ENCODE measurements around the gene CCR8.
"Not testable (repeated sequence)": the region's sequence is repeated elsewhere in the genome, so short reads cannot be mapped to it uniquely, and the experiment has no call there.

The CCR8 gene

DNA sequence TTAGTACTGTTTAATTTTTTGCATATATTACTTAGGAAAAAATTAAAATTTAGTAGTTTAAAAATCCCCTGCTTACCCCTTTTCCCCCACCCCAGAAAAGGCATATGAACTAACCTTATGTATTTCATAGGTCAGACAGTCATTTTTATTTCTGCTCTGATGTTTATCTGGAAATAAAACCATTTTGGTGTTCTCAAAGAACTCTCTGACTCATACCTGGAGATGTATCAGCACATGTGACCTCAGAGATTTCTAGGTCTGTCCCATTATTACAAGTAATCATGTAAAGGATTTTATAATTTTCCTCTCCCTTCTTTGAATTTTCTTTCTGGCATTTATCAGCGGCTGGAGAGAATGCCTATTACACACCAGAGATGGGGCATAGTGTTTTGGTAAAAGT is 14.1 kb upstream of the CCR8 start:
- DNase-seq: no peak

GRCh38 chr3:39317571-39318169 is 11.8 kb upstream of the CCR8 start:
- DNase-seq: no peak

DNA sequence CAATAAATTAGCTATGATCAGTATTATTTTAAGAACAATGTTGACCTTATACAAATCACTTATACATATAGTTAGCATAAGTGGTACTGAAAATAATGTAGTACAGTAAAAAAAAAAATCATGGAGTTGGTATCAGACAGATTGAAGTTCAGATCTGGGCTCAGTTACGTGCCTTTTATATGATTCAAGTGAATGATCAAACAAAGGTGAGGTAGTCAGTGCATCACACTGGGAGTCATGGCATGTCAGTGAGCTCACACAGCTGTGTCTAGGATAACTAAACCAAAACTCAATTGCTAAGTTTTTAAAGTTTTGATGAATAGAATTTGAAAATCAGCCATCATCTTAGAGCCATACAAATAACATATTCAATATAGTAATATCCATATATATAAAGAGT is 11.2 kb upstream of the CCR8 start:
- no peak for DNase-seq

DNA sequence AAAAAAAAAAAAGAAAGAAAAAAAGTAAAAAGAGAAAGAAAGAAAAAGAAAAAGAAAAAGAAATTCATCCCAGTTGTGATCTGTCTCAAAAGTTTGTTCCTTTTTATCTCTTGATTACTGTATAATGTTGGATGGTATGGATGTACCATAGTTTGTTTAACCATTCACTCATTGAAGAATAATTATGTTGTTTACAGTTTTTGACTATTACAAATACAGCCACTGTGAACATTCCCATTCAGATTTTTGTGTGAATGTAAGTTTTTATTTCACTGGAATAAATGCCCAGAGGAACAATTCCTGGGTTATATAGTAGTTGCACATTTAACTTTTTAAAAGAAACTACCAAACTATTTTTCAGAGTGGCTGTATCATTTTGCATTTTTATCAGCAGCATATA is 10.3 kb upstream of the CCR8 start:
- DNase-seq: no peak

GRCh38 chr3:39321574-39321983 is 7.9 kb upstream of the CCR8 start:
- not testable (repeated sequence) for DNase-seq

GRCh38 chr3:39322209-39322715 is 7.2 kb upstream of the CCR8 start:
- DNase-seq: not testable (repeated sequence)

DNA sequence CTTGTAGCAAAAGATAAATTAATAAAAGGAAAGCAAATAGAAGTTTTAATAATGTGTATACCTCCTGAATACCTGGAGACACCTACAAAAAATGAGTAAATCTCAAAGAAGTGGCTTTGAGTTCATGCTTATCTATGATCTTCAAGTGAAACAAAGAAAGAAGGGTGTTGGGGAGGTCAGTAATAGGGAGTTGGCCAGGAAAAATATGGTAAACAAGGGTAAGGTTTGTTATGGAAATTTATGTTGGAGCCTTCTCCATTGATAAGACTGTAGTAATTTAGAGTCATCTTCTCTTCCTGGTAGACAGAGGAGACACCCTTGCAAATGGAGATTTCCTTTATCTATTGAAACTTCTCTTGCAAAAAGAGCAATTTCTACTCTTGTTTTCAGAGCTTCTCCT is 6.6 kb upstream of the CCR8 start:
- no peak for DNase-seq

- DNase-seq: no peak
Measured at GRCh38 chr3:39323494-39323893, 6.0 kb upstream of the CCR8 start.

DNA sequence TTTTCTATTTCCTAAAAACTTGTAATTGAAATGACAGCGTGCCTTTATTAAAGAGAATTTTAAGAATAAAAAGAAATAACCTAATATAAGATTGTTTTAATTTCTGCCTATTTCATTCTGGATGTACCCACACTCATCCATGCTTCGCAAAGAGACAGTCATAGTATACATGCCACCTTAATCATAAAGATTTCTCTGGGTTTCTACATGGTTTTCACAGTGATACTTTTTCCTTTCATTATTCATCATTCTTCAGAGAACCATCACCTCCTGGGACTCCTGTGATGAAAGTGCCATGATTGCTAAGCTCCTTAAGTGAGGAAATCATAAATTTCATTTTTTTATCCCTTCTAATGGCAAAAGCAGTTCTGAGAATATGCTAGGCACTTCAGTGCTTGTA is 4.3 kb upstream of the CCR8 start:
- DNase-seq: no peak

GRCh38 chr3:39327053-39327745 is 2.3 kb upstream of the CCR8 start:
- DNase-seq: no peak

- DNase-seq: no peak
Measured at GRCh38 chr3:39327746-39328349, 1.7 kb upstream of the CCR8 start.

- no peak for DNase-seq
Measured at GRCh38 chr3:39330824-39331223, 1.3 kb downstream of the CCR8 start.

DNA sequence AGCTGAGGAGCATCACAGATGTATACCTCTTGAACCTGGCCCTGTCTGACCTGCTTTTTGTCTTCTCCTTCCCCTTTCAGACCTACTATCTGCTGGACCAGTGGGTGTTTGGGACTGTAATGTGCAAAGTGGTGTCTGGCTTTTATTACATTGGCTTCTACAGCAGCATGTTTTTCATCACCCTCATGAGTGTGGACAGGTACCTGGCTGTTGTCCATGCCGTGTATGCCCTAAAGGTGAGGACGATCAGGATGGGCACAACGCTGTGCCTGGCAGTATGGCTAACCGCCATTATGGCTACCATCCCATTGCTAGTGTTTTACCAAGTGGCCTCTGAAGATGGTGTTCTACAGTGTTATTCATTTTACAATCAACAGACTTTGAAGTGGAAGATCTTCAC is 3.0 kb downstream of the CCR8 start:
- no peak for DNase-seq

DNA sequence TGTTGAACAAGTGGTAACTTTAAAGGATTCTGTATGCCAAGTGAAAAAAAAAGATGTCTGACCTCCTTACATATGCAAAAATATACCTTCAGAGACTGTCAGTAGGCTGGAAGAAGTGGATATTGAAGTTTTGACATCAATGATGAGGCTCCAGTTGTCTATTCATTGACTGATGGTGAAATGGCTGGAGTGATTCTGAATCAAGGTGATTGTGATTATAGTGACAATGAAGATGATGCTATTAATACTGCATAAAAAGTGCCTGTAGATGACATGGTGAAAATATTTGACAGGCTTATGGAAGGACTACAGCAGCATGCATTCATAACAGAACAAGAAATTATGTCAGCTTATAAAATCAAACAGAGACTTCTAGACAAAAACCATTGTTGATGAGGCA is 4.1 kb downstream of the CCR8 start:
- no peak for DNase-seq

- DNase-seq: no peak
Measured at GRCh38 chr3:39334205-39334604, 4.7 kb downstream of the CCR8 start.

GRCh38 chr3:39338201-39338600 is 8.7 kb downstream of the CCR8 start:
- no peak for DNase-seq

- no peak for DNase-seq
Measured at GRCh38 chr3:39339086-39339485, 9.6 kb downstream of the CCR8 start.

DNA sequence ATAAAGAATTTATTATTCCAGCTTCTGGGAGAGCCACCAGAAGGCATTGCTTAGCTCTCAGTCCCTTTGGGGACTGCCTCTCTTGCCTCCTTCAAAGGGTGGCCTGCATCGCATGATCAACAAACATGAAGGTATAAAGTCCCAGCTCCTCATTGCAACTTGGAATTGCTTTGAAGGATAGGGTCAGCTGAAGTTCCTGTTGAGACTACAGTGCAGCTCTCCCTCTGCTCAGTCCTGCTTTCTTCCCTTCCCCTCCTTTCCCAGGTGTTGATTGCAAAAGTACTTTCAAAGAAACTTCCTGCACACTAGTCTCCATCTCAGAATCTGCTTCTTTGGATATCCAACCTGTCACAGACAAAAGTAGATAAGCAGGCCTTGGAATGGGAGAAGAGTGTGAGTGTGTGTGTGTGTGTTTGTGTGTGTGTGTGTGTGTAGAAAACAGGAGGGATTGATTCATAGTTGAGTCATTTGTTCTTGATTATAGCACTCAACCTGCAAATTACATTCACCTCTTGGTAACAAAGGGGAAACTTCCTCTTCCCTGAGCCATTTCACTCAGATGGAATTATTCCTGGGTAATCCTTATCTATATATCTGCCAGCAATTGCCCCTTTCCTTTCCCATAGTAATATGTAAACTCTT is 13.7 kb downstream of the CCR8 start:
- DNase-seq: no peak

- no peak for DNase-seq
Measured at GRCh38 chr3:39343760-39344159, 14.3 kb downstream of the CCR8 start.

DNA sequence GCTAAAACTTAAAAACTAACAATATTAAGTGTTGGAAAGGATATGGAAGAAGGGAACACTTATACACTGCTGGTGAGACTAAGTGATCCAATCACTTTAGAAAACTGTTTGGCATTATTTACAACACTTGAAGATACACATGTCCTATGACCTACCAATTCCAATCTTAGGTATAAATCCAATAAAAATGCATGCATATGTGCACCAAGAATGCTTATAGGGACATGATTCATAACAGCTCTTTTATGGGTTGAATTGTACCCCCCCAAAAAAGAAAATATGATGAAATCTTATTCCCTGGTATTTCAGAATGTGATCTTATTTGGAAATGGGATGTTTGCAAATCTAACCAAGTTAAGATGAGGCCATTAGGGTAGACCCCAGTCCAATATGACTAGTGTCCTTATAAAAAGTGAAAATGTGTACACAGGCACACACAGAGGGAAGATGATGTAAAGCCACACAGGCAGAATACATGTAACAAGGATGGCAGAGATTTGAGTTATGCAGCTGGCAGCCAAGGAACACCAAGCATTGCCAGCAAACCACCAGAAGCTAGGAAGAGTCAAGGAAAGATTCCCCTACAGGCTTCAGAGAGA is 15.3 kb downstream of the CCR8 start:
- DNase-seq: no peak

- no peak for DNase-seq
Measured at GRCh38 chr3:39346785-39347585, 17.5 kb downstream of the CCR8 start.

- no peak for DNase-seq
Measured at GRCh38 chr3:39347586-39347876, 18.0 kb downstream of the CCR8 start.

GRCh38 chr3:39349080-39349479 is 19.6 kb downstream of the CCR8 start:
- no peak for DNase-seq

All from fibroblast of skin of abdomen (primary cell).